Measurements from ENCODE around the gene SKA3.
A peak's percentile ranks its signal among the peaks of the same experiment; 100 is the strongest.
"Not testable (repeated sequence)": the region's sequence is repeated elsewhere in the genome, so short reads cannot be mapped to it uniquely, and the experiment has no call there.

The SKA3 gene

DNA sequence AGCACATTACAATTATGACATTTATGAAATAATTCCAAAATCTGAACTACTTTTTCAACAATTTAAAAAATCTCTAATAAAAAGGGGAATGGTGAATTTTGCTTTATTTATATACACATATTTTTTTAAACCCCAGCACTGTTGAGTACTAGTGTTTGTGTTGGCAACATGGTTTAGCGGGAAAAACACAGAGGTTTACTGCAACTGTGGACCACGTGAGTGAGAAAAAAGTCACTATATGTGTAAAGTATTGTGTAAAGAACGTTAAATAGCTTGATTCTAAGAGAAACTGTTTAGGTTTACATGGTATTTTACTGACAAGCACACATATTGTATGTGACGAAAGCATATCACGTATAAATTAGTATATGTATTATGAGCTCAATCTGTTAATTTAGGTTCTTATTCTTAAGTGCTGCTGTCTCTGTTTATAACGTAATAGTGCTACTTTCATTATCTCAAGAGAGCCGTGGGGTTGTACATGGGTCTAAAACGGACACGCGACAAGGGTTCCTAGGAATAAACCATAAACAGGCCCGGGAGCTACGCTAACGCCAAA, 617 bp downstream of the SKA3 start:
- H3K9ac ChIP-seq = peak overlapping the region; percentile 89
- H3K4me1 ChIP-seq = peaks cover 32% of the 10 kb centered on the region
- peak overlapping the region; percentile 93 for H3K27ac ChIP-seq
- H3K4me2 ChIP-seq = peak overlapping the region; percentile 80
- no peaks in the 10 kb centered on the region for H3K27me3 ChIP-seq
- H3K9me3 ChIP-seq = no peaks in the 10 kb centered on the region
- no peak for TF ChIP-seq Cebpa-rat (IDR thresholded peaks at IDR 0.05)
- H4K20me1 ChIP-seq = no peaks in the 10 kb centered on the region; the same call in 1 of the 2 replicates
- peak overlapping the region; percentile 78 for H3K4me3 ChIP-seq
- H3K36me3 ChIP-seq = peaks cover 27% of the 10 kb centered on the region

DNA sequence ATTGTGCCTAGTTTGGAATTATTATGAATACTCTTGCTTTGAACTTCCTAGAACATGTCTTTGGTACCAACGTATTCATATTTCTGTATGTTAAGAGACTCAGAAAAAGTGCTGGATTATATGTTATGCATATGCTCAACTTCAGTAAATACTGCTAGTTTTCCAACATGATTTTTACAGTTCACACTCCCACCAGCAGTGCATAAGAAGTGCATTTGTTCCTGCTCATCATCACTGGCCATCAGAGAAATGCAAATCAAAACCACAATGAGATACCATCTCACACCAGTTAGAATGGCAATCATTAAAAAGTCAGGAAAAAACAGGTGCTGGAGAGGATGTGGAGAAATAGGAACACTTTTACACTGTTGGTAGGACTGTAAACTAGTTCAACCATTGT, 2.6 kb downstream of the SKA3 start:
- Histone ChIP-seq H3K36me3 (peaks cover 47% of the 10 kb centered on the region), H3K4me1 (peaks cover 28% of the 10 kb centered on the region)
- not testable (repeated sequence) for H3K9ac ChIP-seq, H3K4me3 ChIP-seq, H4K20me1 ChIP-seq, H3K9me3 ChIP-seq, H3K27ac ChIP-seq, H3K27me3 ChIP-seq, H3K4me2 ChIP-seq

GRCh38 chr13:21171420-21171819, 4.9 kb downstream of the SKA3 start:
- Histone ChIP-seq H4K20me1 (no peaks in the 10 kb centered on the region), H3K36me3 (peaks cover 60% of the 10 kb centered on the region), H3K27me3 (no peaks in the 10 kb centered on the region), H3K4me2 (no peak overlapping the region), H3K4me3 (no peak overlapping the region), H3K27ac (no peak overlapping the region), H3K9me3 (no peaks in the 10 kb centered on the region), H3K9ac (no peak overlapping the region), H3K4me1 (peaks cover 16% of the 10 kb centered on the region)
- TF ChIP-seq Cebpa-rat (IDR thresholded peaks at IDR 0.05) = no peak

DNA sequence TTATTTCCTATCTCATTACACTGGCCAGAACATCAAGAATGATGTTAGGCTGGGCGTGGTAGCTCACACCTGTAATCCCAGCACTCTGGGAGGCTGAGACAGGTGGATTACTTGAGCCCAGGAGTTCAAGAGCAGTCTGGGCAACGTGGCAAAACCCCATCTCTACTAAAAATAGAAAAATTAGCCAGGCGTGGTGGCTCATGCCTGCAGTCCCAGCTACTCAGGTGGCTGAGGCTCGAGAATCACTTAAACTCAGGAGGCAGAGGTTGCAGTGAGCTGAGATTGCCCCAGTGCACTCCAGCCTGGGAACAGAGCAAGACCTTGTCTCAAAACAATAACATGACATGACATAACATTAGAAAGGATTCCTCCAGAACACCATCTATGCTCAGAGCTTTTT, 10.7 kb downstream of the SKA3 start:
- H4K20me1 ChIP-seq, H3K9ac ChIP-seq, H3K4me2 ChIP-seq, H3K4me3 ChIP-seq, H3K4me1 ChIP-seq, H3K27ac ChIP-seq, H3K27me3 ChIP-seq, H3K9me3 ChIP-seq: not testable (repeated sequence)
- peaks cover 78% of the 10 kb centered on the region for H3K36me3 ChIP-seq

- no peak for TF ChIP-seq Cebpa-rat (IDR thresholded peaks at IDR 0.05)
- peaks cover 78% of the 10 kb centered on the region for H3K36me3 ChIP-seq
- no peaks in the 10 kb centered on the region for H3K27me3 ChIP-seq
- H3K4me2 ChIP-seq = no peak overlapping the region
- no peak overlapping the region for H3K4me3 ChIP-seq
- H3K4me1 ChIP-seq = no peaks in the 10 kb centered on the region
- no peaks in the 10 kb centered on the region for H3K9me3 ChIP-seq
- no peak overlapping the region for H3K27ac ChIP-seq
- no peaks in the 10 kb centered on the region for H4K20me1 ChIP-seq
- no peak overlapping the region for H3K9ac ChIP-seq
Measured at GRCh38 chr13:21164631-21165030, 11.7 kb downstream of the SKA3 start.

DNA sequence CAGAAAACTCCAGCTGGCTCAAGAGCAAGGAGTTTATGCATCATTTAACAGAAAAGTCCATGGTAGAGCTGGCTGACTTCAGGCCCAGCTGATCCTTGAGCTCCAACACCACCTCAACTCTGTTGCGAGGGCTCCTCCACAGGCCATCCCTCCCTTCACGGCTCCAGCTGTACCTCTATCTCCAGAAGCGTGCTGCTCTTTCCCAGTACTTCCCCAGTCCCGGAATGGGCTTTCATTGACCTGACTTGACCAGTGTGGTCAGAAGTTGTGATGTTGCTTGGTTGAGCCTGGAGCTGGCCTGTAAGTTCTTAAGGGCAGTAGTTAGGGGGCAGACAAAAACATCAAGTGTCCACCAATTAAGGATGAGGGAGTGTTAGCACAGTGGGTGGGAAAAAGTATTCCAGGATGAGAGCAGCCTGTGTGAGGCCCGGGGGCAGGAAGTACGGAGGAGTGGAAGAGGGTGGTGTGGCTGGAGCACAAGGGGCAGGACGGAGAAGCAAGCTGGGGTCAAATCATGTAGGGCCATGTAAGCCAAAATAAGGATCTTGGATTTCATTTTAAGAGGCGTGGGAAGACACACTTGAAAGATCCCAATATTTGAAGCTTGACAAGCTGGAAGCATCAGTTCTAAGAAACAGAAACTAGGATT, 24.0 kb downstream of the SKA3 start:
- Histone ChIP-seq H4K20me1 (peaks cover 16% of the 10 kb centered on the region), H3K4me1 (peaks cover 16% of the 10 kb centered on the region), H3K27ac (no peak overlapping the region), H3K27me3 (no peaks in the 10 kb centered on the region), H3K4me2 (no peak overlapping the region), H3K36me3 (peaks cover 63% of the 10 kb centered on the region), H3K4me3 (no peak overlapping the region), H3K9ac (no peak overlapping the region), H3K9me3 (no peaks in the 10 kb centered on the region)
- no peak for TF ChIP-seq Cebpa-rat (IDR thresholded peaks at IDR 0.05)

DNA sequence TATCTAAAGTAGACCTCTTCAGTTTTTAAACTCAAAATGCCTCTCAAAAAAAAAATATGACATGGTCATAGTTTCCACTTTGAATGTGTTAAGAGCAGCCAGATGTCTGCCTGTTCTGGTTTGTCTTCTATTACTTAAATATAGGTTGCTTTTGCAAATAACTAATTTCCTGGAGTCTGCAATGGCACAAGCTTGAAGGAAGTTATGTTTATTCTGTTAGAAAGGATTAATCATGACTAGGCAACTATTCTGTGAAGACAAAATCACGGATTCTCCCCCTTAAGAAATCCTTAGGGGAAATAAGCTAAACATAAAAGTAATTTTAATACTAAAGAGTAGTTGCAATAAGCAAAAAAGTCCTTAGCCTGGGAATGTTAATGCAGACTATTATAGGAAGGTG, 26.3 kb downstream of the SKA3 start:
- TF ChIP-seq Cebpa-rat (IDR thresholded peaks at IDR 0.05) = no peak
- Histone ChIP-seq H3K36me3 (peaks cover 68% of the 10 kb centered on the region), H3K27ac (no peak overlapping the region), H3K4me3 (no peak overlapping the region), H3K9me3 (no peaks in the 10 kb centered on the region), H3K9ac (no peak overlapping the region), H4K20me1 (peaks cover 40% of the 10 kb centered on the region), H3K4me2 (peak overlapping the region; percentile 14; the same call in 1 of the 2 replicates), H3K4me1 (peaks cover 16% of the 10 kb centered on the region), H3K27me3 (no peaks in the 10 kb centered on the region)

DNA sequence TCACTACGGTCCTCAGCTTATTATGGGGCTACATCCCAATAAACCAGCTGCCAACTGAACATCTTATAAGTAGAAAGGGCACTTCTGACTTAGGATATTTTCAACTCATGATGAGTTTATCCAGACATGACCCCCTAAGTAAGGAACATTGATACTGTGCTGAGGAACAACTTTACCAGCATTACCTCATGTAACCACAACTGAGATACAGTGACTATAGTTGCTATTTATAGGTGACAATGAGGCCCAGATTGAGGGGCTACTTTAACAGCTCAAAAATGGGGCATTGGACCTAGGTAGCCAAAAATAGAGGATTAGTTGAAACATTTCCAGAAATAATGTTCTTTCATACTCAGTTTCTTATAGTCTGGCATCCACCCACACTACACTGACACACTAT, 26.8 kb downstream of the SKA3 start:
- H4K20me1 ChIP-seq = peaks cover 45% of the 10 kb centered on the region
- TF ChIP-seq Cebpa-rat (IDR thresholded peaks at IDR 0.05) = no peak

GRCh38 chr13:21148557-21149258, 27.6 kb downstream of the SKA3 start:
- H3K27ac ChIP-seq = no peak overlapping the region
- peaks cover 53% of the 10 kb centered on the region for H4K20me1 ChIP-seq
- no peak overlapping the region for H3K9ac ChIP-seq
- H3K4me3 ChIP-seq = no peak overlapping the region
- H3K9me3 ChIP-seq = no peaks in the 10 kb centered on the region
- H3K4me2 ChIP-seq = no peak overlapping the region
- peaks cover 21% of the 10 kb centered on the region for H3K4me1 ChIP-seq
- no peak for TF ChIP-seq Cebpa-rat (IDR thresholded peaks at IDR 0.05)
- H3K36me3 ChIP-seq = peaks cover 68% of the 10 kb centered on the region
- no peaks in the 10 kb centered on the region for H3K27me3 ChIP-seq

More for the DNA sequence above, 26.8 kb downstream of the SKA3 start:
- H3K4me2 ChIP-seq = peak overlapping the region; percentile 14; the same call in 1 of the 2 replicates
- no peaks in the 10 kb centered on the region for H3K9me3 ChIP-seq
- peaks cover 68% of the 10 kb centered on the region for H3K36me3 ChIP-seq
- peaks cover 16% of the 10 kb centered on the region for H3K4me1 ChIP-seq
- no peak overlapping the region for H3K4me3 ChIP-seq
- no peaks in the 10 kb centered on the region for H3K27me3 ChIP-seq
- H3K9ac ChIP-seq = no peak overlapping the region
- no peak overlapping the region for H3K27ac ChIP-seq

GRCh38 chr13:21147827-21148226, 28.5 kb downstream of the SKA3 start:
- H3K9me3 ChIP-seq = no peaks in the 10 kb centered on the region
- peaks cover 70% of the 10 kb centered on the region for H3K36me3 ChIP-seq
- H4K20me1 ChIP-seq = peaks cover 62% of the 10 kb centered on the region
- no peak overlapping the region for H3K4me3 ChIP-seq
- no peak overlapping the region for H3K9ac ChIP-seq
- no peak overlapping the region for H3K27ac ChIP-seq
- H3K27me3 ChIP-seq = no peaks in the 10 kb centered on the region
- no peak overlapping the region for H3K4me2 ChIP-seq
- peaks cover 28% of the 10 kb centered on the region for H3K4me1 ChIP-seq
- no peak for TF ChIP-seq Cebpa-rat (IDR thresholded peaks at IDR 0.05)

All from BLaER1 (cell line).